MM.1S (cell line): ENCODE results near the gene LCN10.

Experiments used
- DNase-seq: peaks from one replicate; pipeline ENCODE4 v3.0.0-alpha.2; 2015
- H2AFZ ChIP-seq: fragments of 300-600 bp; sonication (generic); 2 replicates; pipeline ENCODE4 v1.6.0; 2016; ENCODE audit warnings: antibody characterized with exemption, low read length
- H3F3A ChIP-seq: fragments of 300-600 bp; sonication (generic); 2 replicates; pipeline ENCODE4 v1.6.1; 2016; ENCODE audit warnings: mild to moderate bottlenecking, antibody characterized with exemption, low read length, moderate library complexity, mixed read lengths; ENCODE audit not compliant: insufficient read depth
- H3K27ac ChIP-seq: fragments of 300-600 bp; sonication (generic); 2 replicates; pipeline ENCODE4 v1.5.1; 2016; ENCODE audit warnings: mild to moderate bottlenecking, low read length
- H3K27me3 ChIP-seq: fragments of 300-600 bp; sonication (generic); replicated peaks from 2 replicates; pipeline ENCODE4 v1.6.0; 2016; ENCODE audit warnings: low read length; ENCODE audit not compliant: insufficient read depth
- H3K36me3 ChIP-seq: fragments of 300-600 bp; sonication (generic); replicated peaks from 2 replicates; pipeline ENCODE4 v1.6.1; 2016; ENCODE audit warnings: mild to moderate bottlenecking, low read length, mixed read lengths; ENCODE audit not compliant: insufficient read depth
- H3K4me1 ChIP-seq: fragments of 300-600 bp; sonication (generic); 2 replicates; pipeline ENCODE4 v1.6.1; 2016; ENCODE audit warnings: low read length, mixed read lengths
- H3K4me2 ChIP-seq: fragments of 300-600 bp; sonication (generic); 2 replicates; pipeline ENCODE4 v1.6.0; 2016; ENCODE audit warnings: low read depth, low read length
- H3K4me3 ChIP-seq: fragments of 300-600 bp; sonication (generic); 2 replicates; pipeline ENCODE4 v1.5.1; 2016; ENCODE audit warnings: low read length, mixed read lengths
- H3K79me2 ChIP-seq: fragments of 300-600 bp; sonication (generic); 2 replicates; pipeline ENCODE4 v1.6.1; 2016; ENCODE audit warnings: mixed run types, low read length, mixed read lengths
- H3K9ac ChIP-seq: fragments of 300-600 bp; sonication (generic); 2 replicates; pipeline ENCODE4 v1.6.1; 2016; ENCODE audit warnings: low read length, mixed read lengths
- H3K9me2 ChIP-seq: fragments of 300-600 bp; sonication (generic); replicated peaks from 2 replicates; pipeline ENCODE4 v1.6.1; 2016; ENCODE audit warnings: mild to moderate bottlenecking, low read length, mixed read lengths; ENCODE audit not compliant: insufficient read depth
- H3K9me3 ChIP-seq: fragments of 300-600 bp; sonication (generic); replicated peaks from 2 replicates; pipeline ENCODE4 v1.6.1; 2016; ENCODE audit warnings: mild to moderate bottlenecking, low read length, mixed read lengths; ENCODE audit not compliant: insufficient read depth
- H4K20me1 ChIP-seq: fragments of 300-600 bp; sonication (generic); 2 replicates; pipeline ENCODE4 v1.6.1; 2016; ENCODE audit warnings: mild to moderate bottlenecking, low read length, moderate library complexity, mixed read lengths; ENCODE audit not compliant: insufficient read depth
- CTCF ChIP-seq: fragments of 300-600 bp; sonication (generic); IDR thresholded peaks from 2 replicates; pipeline ENCODE4 v1.5.1; 2016; ENCODE audit warnings: antibody characterized with exemption, low read length, mixed read lengths
- EZH2 ChIP-seq: fragments of 300-600 bp; sonication (generic); optimal IDR thresholded peaks from 2 replicates; pipeline ENCODE3; 2017; ENCODE audit warnings: low read depth, mild to moderate bottlenecking, antibody characterized with exemption, low read length, mixed read lengths
- EZH2phosphoT487 ChIP-seq: fragments of 300-600 bp; sonication (generic); IDR thresholded peaks from 2 replicates; pipeline ENCODE4 v1.6.1; 2018; ENCODE audit warnings: antibody characterized with exemption, low read length

LCN10 gene

GRCh38 chr9:136759001-136759400 is 16.3 kb upstream of the LCN10 start:
- H2AFZ ChIP-seq: no peak overlapping the region
- H3K4me3 ChIP-seq: no peak overlapping the region
- H3K4me1 ChIP-seq: 0 out of 2 replicates have a peak, but pooled peaks cover 2% of the 10 kb centered on the region
- TF ChIP-seq EZH2 (no peak), EZH2phosphoT487 (no peak), CTCF (no peak)
- no peak overlapping the region for H3K27ac ChIP-seq
- H3K27me3 ChIP-seq: peaks cover 61% of the 10 kb centered on the region
- no peaks in the 10 kb centered on the region for H4K20me1 ChIP-seq
- H3K9ac ChIP-seq: no peak overlapping the region
- no peaks in the 10 kb centered on the region for H3K9me3 ChIP-seq
- no peaks in the 10 kb centered on the region for H3K36me3 ChIP-seq
- H3K4me2 ChIP-seq: no peak overlapping the region
- DNase-seq: no peak
- H3K9me2 ChIP-seq: no peaks in the 10 kb centered on the region
- H3F3A ChIP-seq: no peaks in the 10 kb centered on the region
- no peaks in the 10 kb centered on the region for H3K79me2 ChIP-seq

- H2AFZ ChIP-seq: no peak overlapping the region
- H4K20me1 ChIP-seq: no peaks in the 10 kb centered on the region
- no peak overlapping the region; the same call in 1 of the 2 replicates for H3K4me2 ChIP-seq
- no peaks in the 10 kb centered on the region for H3K36me3 ChIP-seq
- no peak for TF ChIP-seq CTCF
- no peak for TF ChIP-seq EZH2phosphoT487
- TF ChIP-seq EZH2: no peak
- H3K4me3 ChIP-seq: no peak overlapping the region
- H3K9me2 ChIP-seq: no peaks in the 10 kb centered on the region
- H3K9me3 ChIP-seq: no peaks in the 10 kb centered on the region
- H3K9ac ChIP-seq: no peak overlapping the region
- no peak for DNase-seq
- H3K27me3 ChIP-seq: peaks cover 73% of the 10 kb centered on the region
- 0 out of 2 replicates have a peak, but pooled peaks cover 2% of the 10 kb centered on the region for H3K4me1 ChIP-seq
- no peaks in the 10 kb centered on the region for H3F3A ChIP-seq
- H3K27ac ChIP-seq: no peak overlapping the region
- H3K79me2 ChIP-seq: no peaks in the 10 kb centered on the region
Measured at GRCh38 chr9:136757751-136758140, 15.0 kb upstream of the LCN10 start.

DNA sequence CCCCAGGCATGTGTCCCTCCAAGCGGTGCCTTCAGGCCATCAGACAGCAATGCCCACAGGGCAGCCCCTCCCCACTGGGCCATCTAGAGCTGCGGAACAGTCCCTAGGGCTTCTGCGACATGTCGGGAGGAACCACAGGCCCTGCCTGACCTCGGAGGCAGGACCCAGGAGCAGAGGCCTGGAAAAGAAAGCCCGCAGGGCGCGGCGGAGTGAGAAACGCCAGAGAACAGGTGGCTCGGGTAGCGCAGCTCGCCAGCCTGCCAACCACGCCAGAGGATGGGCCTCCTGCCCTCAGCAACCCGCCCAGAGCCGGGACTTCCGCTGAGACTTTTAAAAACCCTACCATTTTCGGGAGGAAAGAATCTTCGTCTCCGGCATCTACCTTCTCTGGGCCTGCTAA is 14.6 kb upstream of the LCN10 start:
- Histone ChIP-seq H3F3A (no peaks in the 10 kb centered on the region), H3K4me1 (0 out of 2 replicates have a peak, but pooled peaks cover 2% of the 10 kb centered on the region)

More for the DNA sequence above, 14.6 kb upstream of the LCN10 start:
- Histone ChIP-seq H3K36me3 (no peaks in the 10 kb centered on the region), H2AFZ (no peak overlapping the region), H3K9me3 (no peaks in the 10 kb centered on the region), H3K79me2 (no peaks in the 10 kb centered on the region), H3K27ac (no peak overlapping the region), H3K27me3 (peaks cover 76% of the 10 kb centered on the region), H3K4me3 (no peak overlapping the region), H4K20me1 (no peaks in the 10 kb centered on the region), H3K9me2 (no peaks in the 10 kb centered on the region), H3K9ac (no peak overlapping the region), H3K4me2 (no peak overlapping the region; the same call in 1 of the 2 replicates)
- TF ChIP-seq EZH2phosphoT487 (no peak), CTCF (no peak), EZH2 (no peak)
- no peak for DNase-seq
